Measurements from ENCODE around the gene RRP1B.

Gene RRP1B

GRCh38 chr21:43726686-43727518, 67.5 kb downstream of the RRP1B start:
- no peaks in the 10 kb centered on the region for H3K9me2 ChIP-seq (replicated peaks; ENCODE audit: insufficient read depth, low read length)
- peaks cover 15% of the 10 kb centered on the region for H3K36me3 ChIP-seq (replicated peaks; ENCODE audit: insufficient read depth, low read length)
- no peaks in the 10 kb centered on the region for H3K9me3 ChIP-seq (replicated peaks; ENCODE audit: insufficient read depth, low read length)
- H3K4me2 ChIP-seq (ENCODE audit: low read depth, low read length) = no peak overlapping the region
- peaks cover 72% of the 10 kb centered on the region for H4K20me1 ChIP-seq (ENCODE audit: insufficient read depth, low read length)
- 0 out of 2 replicates have a peak, but pooled peaks cover 5% of the 10 kb centered on the region for H3F3A ChIP-seq (ENCODE audit: insufficient read depth, low read length)
- TF ChIP-seq EZH2 (optimal IDR thresholded peaks at IDR 0.05; ENCODE audit: low read depth, low read length) (no peak), EZH2phosphoT487 (IDR thresholded peaks at IDR 0.05; ENCODE audit: low read length) (no peak)
- TF ChIP-seq, protein P1, sequence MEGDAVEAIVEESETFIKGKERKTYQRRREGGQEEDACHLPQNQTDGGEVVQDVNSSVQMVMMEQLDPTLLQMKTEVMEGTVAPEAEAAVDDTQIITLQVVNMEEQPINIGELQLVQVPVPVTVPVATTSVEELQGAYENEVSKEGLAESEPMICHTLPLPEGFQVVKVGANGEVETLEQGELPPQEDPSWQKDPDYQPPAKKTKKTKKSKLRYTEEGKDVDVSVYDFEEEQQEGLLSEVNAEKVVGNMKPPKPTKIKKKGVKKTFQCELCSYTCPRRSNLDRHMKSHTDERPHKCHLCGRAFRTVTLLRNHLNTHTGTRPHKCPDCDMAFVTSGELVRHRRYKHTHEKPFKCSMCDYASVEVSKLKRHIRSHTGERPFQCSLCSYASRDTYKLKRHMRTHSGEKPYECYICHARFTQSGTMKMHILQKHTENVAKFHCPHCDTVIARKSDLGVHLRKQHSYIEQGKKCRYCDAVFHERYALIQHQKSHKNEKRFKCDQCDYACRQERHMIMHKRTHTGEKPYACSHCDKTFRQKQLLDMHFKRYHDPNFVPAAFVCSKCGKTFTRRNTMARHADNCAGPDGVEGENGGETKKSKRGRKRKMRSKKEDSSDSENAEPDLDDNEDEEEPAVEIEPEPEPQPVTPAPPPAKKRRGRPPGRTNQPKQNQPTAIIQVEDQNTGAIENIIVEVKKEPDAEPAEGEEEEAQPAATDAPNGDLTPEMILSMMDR (IDR thresholded peaks at IDR 0.05; ENCODE audit: low read length) = no peak
- no peak for DNase-seq
- no peaks in the 10 kb centered on the region for H3K4me1 ChIP-seq (ENCODE audit: low read length)
- H3K9ac ChIP-seq (ENCODE audit: low read length) = no peak overlapping the region
- H3K27me3 ChIP-seq (replicated peaks; ENCODE audit: insufficient read depth, low read length) = no peaks in the 10 kb centered on the region
- H3K4me3 ChIP-seq (ENCODE audit: low read length) = no peak overlapping the region
- peaks cover 100% of the 10 kb centered on the region for H3K79me2 ChIP-seq (ENCODE audit: low read length)
- no peak overlapping the region for H3K27ac ChIP-seq (ENCODE audit: low read length)
- H2AFZ ChIP-seq (ENCODE audit: low read length) = no peak overlapping the region

DNA sequence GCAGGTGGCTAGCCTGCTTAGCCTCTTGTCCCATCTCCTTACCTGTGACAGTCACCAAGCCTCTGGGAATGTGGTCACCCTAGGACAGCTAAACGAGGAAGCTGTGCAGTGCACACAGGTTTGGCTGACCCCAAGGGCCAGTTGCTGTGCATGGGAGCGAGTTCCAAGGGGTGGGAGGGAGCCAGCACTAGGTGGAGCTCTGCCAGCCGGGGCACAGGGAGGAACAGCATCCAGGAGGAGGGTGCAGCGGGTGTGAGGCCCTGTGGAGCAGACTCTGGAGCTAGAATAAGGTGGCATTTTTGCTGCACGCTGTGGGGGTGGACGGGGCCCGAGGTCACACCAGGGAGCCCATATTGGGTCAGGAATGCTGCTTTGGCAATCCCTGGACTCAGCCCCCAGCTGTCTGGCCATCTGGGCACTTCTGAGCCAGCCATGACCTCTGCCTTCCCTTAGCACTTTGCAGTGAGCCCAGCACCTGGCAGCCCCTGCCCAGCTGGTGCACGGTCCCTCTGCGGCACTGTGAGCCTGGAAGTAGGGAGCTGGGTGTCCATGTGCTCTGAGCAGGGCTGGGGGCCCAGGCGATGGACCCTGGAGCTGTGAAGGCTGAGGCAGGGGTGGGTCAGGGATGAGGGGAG, 68.3 kb downstream of the RRP1B start:
- H3K4me1 ChIP-seq (ENCODE audit: low read length) = no peaks in the 10 kb centered on the region
- H3K4me2 ChIP-seq (ENCODE audit: low read depth, low read length) = no peak overlapping the region
- H2AFZ ChIP-seq (ENCODE audit: low read length) = no peak overlapping the region
- H3K9ac ChIP-seq (ENCODE audit: low read length) = no peak overlapping the region
- peaks cover 67% of the 10 kb centered on the region for H4K20me1 ChIP-seq (ENCODE audit: insufficient read depth, low read length)
- no peaks in the 10 kb centered on the region for H3K9me3 ChIP-seq (replicated peaks; ENCODE audit: insufficient read depth, low read length)
- H3K27ac ChIP-seq (ENCODE audit: low read length) = no peak overlapping the region
- no peaks in the 10 kb centered on the region for H3K27me3 ChIP-seq (replicated peaks; ENCODE audit: insufficient read depth, low read length)
- TF ChIP-seq, protein P1 (IDR thresholded peaks at IDR 0.05; ENCODE audit: low read length) = no peak
- TF ChIP-seq EZH2 (optimal IDR thresholded peaks at IDR 0.05; ENCODE audit: low read depth, low read length) (no peak), EZH2phosphoT487 (IDR thresholded peaks at IDR 0.05; ENCODE audit: low read length) (no peak)
- no peak overlapping the region for H3K4me3 ChIP-seq (ENCODE audit: low read length)
- DNase-seq = no peak
- H3F3A ChIP-seq (ENCODE audit: insufficient read depth, low read length) = 0 out of 2 replicates have a peak, but pooled peaks cover 5% of the 10 kb centered on the region
- no peaks in the 10 kb centered on the region for H3K9me2 ChIP-seq (replicated peaks; ENCODE audit: insufficient read depth, low read length)
- peaks cover 100% of the 10 kb centered on the region for H3K79me2 ChIP-seq (ENCODE audit: low read length)
- peaks cover 15% of the 10 kb centered on the region for H3K36me3 ChIP-seq (replicated peaks; ENCODE audit: insufficient read depth, low read length)

DNA sequence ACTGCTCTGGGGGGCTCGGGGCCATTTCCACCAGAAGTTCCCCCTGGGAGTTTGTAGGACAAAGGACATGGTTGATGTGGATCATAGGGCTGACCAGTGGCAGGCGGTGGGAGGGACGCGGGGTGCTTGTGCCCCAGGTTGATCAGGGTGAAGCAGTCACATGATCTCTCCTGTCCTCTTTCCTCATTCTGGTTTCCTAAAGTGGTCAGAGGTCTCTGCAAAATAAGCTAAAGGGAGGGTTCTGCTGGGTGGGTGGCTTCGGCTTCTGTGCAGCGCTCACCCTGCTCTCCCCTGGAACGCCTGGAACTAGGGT, 68.8 kb downstream of the RRP1B start:
- no peaks in the 10 kb centered on the region for H3K27me3 ChIP-seq (replicated peaks; ENCODE audit: insufficient read depth, low read length)
- no peak overlapping the region for H3K27ac ChIP-seq (ENCODE audit: low read length)
- no peak overlapping the region for H3K4me3 ChIP-seq (ENCODE audit: low read length)
- H4K20me1 ChIP-seq (ENCODE audit: insufficient read depth, low read length) = peaks cover 66% of the 10 kb centered on the region
- H3K4me1 ChIP-seq (ENCODE audit: low read length) = no peaks in the 10 kb centered on the region
- no peak overlapping the region for H3K4me2 ChIP-seq (ENCODE audit: low read depth, low read length)
- DNase-seq = no peak
- no peak for TF ChIP-seq EZH2 (optimal IDR thresholded peaks at IDR 0.05; ENCODE audit: low read depth, low read length)
- TF ChIP-seq, protein P1 (IDR thresholded peaks at IDR 0.05; ENCODE audit: low read length) = no peak
- TF ChIP-seq EZH2phosphoT487 (IDR thresholded peaks at IDR 0.05; ENCODE audit: low read length) = no peak
- H3K9me3 ChIP-seq (replicated peaks; ENCODE audit: insufficient read depth, low read length) = no peaks in the 10 kb centered on the region
- peaks cover 99% of the 10 kb centered on the region for H3K79me2 ChIP-seq (ENCODE audit: low read length)
- peaks cover 15% of the 10 kb centered on the region for H3K36me3 ChIP-seq (replicated peaks; ENCODE audit: insufficient read depth, low read length)
- H3K9me2 ChIP-seq (replicated peaks; ENCODE audit: insufficient read depth, low read length) = no peaks in the 10 kb centered on the region
- H2AFZ ChIP-seq (ENCODE audit: low read length) = no peak overlapping the region
- H3F3A ChIP-seq (ENCODE audit: insufficient read depth, low read length) = 0 out of 2 replicates have a peak, but pooled peaks cover 5% of the 10 kb centered on the region
- no peak overlapping the region for H3K9ac ChIP-seq (ENCODE audit: low read length)
